ENCODE data around the gene MSI2.

MSI2 gene

DNA sequence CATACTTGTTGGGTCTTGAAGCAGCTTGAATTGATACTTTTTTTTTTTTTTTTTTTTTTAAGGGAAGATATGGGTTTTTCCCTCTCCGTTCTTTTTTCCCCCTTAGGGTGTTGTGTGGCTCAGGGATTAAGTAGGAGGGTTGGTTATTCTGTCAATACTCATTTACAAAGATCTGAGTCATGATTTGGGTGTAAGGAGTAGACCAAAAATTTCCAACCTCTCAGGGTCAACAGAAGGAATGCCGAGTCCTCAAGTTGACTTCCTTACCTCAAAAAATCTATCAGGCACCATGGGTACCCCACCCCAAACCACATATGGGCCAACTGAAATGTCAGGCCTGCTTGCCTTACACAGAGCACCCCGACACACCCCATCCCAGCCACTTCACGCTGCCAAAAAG is 258.3 kb downstream of the MSI2 start:
- DNase-seq = no peak

DNA sequence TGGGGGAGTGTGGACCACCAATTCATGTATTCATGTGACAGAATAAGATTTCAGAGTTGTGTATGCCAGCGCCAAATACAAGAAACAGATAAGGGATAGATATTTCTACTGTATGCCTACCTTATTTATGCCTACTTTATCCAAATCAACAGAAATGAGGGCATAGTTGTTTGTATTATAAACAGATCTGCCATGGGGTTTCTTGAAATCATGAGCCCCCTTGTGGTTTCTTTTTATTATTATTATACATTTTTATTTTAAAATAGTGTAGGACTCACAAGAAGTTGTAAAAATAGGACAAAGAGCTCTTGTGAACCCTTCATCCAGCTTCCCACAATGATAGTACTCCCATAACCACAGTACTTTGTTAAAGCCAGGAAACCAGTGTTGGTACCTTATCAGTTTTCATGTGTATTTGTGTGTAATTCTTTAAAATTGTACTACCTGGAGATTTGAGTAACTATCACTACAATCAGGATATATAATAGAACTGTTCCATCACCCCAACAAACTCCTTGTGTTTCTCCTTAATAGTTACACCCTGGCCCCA is 259.4 kb downstream of the MSI2 start:
- DNase-seq = no peak

DNA sequence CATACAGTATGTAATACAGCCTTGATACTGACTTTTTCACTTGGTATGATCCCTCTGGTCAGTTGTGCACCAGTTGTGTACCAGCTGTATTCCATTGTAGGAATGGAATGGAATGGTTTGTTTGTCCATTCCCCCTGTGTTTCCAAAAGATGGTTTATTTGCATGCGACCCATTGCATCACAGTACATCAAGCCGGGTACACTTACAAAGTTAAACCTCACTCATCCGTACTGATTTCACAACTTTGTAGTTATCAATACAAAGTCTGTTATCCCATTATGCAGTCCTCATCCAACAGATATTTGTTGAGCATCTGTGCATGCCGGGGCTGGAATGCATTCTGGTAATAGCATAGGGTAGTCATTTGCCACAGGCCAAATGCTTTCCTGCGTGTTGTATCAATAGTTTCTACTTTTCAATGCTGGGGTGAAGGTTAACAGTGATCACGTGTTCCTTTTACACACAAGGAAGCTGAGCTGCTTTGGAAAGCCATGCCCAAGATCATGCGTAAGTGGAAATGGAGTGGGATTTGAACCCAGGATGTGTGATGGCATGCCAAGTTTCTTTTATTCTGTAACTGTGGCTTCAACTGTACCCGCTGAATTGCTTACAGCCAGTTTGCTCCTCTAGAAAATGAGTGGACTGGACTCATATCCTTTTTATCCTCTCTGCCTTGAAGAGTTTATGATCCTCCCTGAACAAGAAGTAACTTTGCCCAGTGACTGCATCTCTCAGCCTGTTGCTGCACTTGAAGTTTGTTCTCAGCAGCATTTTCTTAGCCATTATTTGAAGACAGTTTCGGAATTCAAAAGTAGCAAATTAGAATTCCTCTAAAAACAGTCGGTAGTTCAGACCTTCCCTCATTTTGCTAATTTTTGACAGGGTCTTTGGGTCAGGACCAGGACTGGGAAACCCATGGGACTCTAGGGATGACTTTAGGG is 260.2 kb downstream of the MSI2 start:
- no peak for DNase-seq

DNA sequence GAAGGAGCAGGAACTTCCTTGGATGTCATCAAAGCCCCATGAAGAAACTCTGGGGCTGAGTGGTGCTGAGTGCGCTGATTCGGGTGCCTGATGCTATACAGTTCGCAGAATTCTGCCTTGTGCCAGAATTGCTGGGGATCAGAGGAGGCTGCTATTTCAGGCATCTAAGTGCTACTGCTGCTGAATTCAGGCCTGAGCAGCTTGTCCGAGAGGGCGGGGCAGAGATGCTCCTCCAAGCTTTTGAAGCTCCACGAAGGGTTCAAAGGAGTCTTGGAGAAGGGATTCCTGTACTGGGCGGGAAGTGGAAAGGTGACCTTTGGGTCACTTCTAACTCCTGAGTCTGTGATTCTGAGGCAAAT is 260.9 kb downstream of the MSI2 start:
- DNase-seq = no peak

DNA sequence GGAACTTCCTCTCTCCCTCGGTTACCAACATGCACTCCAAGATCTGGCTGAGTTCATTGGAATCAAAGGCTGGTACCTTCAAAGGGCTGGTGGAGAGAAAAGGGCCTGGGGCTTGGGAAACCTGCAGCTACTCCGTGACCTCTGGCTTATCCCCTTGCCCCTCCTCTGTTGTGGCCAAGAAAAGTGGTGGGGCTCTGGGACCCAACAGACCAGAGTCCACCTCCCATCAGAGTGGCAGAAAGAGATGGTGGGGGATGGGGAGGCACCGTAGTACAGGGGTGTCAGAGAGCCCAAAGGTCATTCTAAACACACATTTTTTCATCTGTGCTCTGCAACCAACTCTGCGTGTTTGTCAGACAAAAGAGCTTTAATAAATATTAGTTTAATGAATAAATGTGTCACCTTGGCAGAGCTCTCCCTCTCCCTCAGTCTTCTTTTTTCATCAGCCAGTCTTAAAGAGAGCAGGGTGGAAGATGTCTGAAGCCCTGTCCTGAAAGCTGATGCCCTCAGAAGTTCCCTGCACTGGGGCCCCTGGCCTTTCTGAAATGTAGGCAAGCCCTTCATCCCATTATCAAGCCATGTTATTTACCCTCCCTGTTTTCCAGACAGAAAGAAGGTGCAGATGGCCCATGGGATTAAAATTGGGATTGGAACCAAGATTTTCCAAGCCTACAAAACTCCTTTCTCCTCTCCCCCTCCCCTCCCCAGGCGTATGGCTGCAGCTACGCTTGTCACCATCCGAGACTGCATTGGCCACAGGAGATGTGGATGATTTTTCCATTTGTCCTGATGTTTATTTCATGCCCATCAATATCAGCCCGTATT is 261.5 kb downstream of the MSI2 start:
- no peak for DNase-seq

DNA sequence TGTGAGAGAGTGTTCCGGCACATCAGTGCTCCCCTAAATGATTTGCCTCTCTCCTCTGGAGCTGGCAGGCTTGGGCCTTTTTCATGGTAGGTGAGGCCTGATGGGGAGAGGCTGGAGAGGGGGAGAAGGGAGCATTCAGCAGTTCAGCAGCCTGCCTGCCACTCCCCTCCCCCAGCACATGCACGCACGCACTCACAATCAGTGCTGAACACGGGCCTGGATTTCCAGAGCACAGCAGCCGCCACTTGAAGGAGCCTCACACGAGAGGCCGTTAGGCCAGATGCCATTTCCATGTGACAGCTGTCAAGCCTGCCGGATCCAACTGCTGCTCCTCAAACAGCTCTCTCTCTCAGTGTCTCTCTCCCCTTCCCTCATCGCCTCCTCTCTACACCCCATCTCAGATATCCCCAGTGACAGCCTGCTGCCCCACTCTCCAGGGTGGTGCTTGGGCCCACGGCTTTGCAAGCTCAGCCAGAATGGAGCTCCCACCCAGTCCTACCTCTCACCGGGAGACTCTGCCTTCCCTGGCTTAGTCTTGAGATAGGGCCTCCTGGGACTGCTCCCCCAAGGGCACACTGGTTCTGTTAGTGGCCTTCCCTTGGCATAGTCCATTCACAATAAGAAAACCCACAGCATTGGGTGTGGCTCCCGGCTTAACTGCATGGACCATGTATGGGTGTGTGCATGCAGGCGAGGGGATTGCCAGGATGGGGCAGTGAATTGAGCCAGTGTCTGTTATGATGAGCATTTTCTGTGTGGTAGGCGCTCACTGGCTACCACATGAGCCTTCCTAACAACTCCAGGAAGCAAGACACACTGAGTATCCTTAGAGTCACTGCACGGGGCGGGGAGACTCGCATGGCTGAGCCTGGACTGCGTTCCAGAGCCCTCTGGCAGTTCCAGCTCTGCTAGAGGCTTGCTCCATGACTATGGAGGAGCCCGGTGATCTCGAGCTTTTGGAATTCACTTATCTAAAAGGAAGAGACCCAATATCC is 262.6 kb downstream of the MSI2 start:
- peak; percentile 93 for DNase-seq

DNA sequence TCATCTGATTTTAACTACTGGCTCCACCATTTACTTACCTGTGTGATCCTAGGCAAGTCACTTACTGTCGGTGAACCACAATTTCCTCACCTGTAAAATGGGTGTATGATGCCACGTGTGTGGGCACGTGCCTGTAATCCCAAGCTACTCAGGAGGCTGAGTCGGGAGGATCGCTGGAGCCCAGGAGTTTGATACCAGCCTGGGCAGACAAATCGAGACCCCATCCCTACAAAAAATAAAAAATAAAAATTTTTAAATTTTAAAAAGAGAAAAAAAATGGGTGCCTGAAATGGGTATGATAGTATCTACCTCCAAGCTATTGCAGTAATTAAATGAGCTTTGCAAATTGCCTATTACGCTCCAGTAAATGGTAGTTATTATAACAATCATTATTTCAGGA is 263.5 kb downstream of the MSI2 start:
- no peak for DNase-seq

DNA sequence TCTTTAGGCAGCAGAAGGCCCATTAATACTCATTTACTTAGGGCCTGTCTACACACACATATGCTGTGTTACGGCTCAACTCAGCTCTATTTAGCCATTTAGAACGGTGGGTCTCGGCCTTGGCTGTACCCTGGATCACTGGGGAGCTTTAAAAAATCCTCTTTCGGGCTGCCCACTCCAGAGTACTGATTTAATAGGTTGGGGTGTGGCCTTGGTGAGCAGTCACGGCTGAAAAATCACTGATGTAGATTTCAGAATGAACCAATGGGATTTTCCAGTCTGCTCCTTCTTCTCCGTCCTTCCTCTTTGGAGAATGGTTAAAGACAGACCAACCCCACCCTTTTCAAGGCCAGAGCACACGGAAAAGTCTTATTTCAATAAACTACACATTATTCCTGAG is 265.3 kb downstream of the MSI2 start:
- DNase-seq = no peak

DNA sequence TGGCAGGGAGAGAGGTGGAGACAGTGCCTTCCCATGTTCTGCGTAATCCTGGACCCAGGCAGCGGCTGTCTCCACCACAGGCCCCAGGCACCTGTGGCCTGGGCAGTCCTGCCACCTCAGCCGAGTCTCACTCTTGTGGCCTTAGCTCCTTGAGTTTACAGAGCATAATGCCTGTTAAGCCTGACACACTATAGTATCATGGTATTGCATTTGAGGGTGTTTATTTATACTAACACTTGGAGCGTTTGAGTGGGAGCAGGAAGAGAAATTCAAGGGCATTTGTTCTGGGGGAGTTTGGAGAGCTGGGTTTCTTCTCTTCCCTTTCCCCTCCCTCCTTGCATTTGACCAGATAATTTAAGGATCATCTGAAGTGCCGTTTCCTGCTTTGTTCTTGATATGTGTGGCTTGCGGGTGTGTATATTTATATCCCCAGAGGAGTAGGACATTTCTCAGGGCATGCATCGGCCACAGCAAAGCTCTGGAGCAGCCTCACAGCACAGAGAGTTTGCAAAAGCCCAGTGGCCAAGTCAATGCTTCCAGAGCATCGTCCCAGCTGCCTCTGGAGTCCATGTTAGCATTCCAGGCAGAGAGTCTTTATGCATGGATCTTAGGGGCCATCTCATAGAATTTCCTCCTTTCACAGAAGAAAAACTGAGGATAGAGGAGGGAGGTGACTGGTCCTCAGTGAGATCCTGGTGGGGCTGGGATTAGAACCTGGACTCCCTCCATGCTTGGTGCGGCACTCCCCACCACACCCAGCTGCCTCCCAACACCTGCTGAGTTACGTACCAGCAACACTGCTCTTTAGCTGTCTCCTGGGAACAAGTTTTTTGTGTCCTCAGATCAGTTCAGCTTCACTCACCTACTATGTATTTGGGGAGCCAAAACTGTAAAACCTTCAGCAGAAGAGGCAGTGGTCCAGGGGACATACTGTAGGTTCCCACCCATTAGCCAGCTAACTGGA is 266.0 kb downstream of the MSI2 start:
- peak; percentile 34 for DNase-seq

DNA sequence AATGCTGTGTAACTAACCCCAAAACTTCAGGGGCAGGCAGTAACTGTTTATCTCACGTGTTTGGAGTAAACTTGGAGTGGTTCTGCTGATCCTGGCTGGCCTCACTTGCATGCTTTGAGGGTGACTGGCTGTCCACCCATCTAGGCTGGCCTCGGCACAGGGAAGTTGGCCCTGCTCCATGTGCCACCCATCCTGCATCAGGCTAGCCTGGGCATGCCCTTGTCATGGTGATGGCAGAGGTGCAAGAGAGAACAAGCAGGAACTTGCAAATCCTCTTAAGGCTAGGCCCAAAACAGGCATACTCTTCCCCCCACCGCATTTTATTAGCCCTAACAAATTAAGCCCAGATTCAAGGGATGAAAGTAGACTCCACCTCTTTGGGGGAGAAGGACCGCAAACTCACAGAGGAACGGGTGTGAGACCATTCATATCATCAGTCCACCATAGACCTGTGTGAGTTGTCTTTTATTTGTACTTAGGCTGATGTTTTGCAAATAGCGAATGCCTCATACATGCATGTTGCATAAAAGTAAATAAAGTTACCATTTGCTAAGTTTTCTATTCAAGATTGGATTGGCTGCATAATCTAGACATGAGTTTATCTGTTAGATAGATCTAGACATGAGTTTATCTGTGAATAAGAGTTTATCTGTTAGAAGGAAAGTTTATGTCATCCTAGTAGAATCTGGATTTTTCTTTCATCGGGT is 267.8 kb downstream of the MSI2 start:
- peak; percentile 76 for DNase-seq

DNA sequence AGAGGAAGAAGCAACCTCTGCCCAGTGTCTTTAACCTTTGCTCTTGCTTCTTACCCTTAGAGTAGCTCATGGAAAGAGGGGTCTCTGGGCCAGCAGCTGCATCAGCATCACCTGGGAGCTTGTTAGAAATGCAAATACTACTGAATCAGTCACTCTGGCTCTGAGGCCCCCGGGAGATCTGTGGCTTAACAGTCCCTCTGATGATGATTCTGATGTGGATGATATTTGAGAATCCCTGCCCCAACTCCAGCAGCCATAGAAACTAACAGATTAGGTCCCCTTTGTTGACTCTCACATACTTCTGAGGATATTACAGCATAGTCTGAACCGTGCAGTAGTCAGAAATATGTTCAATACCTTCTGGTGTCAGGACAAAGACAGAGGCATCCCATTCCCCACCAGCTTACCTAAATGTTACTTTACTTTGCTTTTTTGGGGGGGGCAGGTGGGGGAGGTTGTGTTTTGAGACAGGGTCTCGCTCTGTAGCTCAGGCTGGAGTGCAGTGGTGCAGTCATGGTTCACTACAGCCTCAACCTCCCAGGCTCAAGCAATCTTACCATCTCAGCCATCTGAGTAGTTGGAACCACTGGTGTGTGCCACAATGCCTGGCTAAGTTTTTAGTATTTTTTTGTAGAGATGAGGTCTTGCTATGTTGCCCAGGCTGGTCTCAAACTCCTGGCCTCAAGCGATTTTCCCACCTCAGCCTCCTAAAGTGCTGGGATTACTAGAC is 268.7 kb downstream of the MSI2 start:
- no peak for DNase-seq

DNA sequence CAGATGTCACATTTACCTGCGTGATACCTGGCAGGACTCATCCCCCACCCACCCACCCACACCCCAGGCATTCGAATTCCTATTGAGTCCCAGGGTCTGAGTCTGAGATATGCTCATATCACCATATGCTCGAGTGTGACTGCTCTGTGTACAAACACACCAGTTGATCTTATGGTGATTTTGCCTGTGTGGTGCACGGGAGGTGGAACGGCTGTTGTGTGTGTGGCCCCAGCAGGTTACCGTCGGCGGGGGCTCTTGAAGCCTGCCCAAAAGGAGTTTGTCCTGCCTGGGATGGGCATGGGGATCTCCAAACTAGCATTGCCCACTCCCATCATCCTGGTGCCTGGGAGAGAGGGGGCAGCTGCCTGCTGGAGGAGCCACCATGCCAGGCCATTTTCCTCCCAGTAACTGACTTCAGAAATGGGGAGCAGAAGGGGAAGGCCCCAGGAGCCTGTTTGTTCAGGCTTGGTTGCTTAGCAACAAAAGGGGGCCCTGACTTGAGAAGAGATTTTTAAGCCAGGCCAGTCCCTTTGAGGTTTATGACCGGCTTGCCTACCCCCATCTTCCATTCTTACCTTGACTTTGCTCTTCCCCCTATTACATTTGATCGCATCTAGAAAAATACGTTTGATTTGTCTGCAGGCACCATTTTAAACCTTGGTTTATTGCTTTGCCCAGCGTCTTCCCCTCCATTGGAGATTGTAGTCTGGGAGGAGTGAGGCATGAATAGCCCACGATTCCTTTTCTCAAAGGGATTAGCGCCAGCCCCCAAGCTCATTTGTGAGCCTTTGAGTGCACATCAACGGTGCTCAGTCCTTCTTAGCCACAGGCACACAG is 271.1 kb downstream of the MSI2 start:
- DNase-seq = no peak

DNA sequence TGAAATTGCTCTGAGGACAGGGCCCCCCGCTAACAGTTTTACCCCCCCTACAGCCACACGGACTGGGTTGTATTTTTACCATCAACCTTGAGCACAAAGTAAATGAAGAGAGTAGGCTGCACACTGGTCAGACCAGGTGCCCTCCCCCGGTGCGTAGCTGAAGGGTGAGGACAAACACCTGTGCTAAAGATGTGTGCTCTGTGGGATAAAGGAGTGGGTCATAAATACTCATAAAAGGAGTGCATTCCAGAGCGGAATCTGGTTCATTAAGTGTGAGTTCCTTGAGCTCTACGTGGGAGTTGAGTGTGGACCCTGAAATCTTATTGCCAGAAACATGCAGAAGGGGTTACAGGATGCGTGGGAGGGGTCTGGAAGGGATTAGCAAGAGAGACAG is 271.7 kb downstream of the MSI2 start:
- DNase-seq = no peak

DNA sequence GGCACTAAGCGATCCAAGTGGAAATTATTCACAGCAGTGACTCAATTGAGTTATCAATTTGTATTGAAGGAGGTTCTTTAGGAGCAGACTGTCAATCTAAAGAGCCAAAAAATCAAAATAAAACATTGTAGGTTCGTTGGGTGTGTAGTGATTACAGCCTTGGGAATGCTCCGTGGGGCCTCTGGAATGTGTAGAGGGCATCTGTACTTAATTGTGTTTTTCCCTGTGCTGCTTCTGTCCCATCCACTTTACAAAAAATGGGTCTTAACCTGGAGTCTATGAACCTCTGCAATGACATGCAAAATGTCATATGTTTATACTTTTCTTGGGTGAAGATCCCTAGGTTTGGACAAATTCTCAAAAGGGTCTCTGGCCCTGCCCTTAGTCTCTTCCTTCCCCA is 273.7 kb downstream of the MSI2 start:
- DNase-seq = no peak

DNA sequence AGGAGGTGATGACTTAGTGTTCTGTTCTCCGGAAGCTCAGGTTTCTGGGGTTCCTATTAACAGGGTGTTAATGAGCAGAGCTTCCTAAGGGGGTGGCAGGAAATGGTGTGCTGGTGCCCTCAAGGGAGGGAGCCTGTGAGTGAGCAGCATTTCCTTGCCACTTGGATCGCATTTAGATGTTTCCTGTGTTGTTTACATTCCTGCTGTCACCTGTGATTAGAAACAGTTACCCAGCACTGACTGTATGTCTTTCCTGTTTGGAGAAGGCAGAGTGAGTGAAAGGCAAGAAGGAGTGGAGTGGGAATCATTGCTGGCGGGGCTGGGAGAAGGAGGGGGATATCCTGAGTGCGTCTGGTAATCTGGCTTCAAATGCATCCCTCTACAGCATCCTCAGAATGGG is 274.2 kb downstream of the MSI2 start:
- DNase-seq = peak; percentile 27

DNA sequence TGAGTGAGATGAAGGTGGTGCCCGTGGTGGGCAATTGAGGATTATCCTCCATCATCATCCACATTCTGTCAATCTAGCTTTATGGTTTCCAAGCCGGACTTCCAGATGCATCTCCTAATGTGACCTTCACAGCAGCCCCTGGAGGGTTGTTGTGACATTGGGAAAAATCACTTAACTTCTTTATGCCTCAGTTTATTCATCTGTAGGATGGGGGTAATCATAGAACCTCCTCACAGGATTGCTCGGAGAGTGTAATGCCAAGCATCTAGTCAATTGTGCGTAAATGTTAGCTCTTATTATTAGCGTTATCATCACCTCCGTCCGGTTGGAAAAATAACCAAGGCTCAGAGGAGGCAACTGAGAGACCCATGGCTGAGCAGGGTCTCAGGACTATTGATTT is 274.8 kb downstream of the MSI2 start:
- DNase-seq = no peak

DNA sequence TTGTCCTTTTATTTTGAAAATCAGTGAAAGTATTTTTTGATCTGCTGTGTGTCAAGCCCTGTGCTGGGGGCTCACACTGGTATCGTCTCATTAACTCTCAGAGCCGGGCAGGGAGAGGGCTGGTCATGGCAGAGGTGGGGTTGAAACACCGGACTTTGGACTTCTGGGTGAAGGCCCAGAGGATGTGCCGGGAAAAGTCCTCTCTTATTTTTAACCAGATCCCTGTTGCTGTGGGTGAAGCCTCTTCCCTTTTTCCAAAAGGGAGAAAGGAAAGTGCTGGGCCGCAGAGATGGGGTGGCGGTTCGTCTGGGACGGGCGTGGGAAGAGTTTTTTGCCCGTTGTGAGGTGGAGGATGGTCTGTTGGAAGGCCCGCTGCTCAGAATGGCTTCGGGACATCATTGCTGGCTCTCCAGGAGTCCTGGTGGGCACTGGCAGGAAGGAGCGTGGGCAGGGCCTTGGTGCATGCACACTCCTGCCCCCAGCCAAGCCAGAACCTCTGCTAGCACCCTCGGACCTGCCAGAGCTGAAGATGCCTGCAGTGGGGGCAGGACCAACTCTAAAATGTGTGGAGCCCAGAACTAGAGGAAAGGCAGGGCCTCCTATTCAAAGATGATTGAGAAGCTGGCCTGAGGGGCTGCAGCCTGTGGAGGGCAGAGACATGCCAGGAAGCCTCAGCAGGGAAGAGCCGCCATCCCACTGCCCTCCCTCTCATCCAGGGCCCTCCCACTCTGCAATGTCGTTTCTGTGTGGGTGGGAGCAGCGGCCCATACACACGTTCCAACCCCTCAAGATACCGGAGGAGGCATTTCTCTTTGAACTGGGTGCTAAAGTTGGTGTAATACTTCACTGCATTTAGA is 275.6 kb downstream of the MSI2 start:
- no peak for DNase-seq

DNA sequence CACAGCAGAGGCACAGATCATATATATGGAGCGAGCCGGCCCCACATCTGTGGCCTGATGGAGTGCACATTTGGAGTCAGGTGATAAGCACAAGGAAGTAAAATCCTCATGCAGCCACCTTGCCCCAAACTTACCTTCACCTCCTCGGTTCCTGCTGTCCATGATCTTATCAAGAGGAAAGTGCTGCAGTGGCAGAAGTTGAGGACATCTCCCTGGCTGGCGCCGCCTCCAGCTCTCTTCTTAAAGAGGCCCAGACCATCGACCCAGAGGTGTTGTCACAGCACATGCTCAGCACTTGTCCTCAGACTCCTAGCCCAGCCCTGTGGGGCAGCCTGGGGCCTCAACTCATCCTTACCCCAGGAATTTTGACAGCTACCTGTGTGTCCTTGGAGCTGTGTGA is 276.2 kb downstream of the MSI2 start:
- DNase-seq = no peak

Data from NCI-H345 (cell line).